ENCODE measurements around the gene SPOCK1. TPM values are rescaled to one million over a fixed set of nuclear protein-coding genes. Genes with fewer than 3 reads are reported as not detected.

SPOCK1 gene
- total RNA-seq, 1 experiment from 2014 or later: 10.9 TPM

DNA sequence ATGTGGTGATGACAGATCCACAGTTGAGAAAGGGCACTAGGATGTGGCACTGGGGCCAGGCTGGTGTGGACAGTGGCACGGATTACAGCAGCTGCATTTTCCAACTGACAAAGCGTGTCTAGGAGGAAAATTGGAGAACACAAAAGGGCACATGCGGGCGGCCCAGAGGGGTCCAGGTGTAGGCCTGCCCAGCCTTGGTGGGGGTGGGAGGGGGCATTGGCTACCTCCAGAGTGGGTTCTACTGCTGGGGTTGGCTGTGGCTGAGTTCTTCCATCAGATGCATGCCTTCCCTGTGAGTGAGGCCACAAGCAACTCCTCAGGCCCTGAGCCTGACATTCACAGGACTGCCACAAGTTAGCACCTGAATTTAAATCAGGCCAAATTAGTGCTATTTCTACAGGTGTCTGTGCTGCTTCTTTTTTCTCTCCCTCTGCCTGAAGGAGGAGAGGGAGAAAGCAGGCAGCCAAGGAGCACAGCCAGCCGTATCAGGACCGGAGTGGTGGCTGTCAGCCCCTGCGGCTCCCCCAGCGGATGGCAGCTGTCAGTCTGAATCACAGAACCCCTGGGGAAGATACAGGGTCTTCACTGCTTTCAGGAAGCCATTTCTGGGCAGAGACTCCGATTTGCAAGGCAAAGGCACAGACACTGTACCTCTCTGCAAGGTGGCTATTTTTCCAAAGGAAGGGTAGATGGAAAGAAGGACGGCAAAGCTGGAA, 464.2 kb downstream of the SPOCK1 start:
- H4K8ac ChIP-seq (replicated peaks; ENCODE audit: insufficient read length, low read depth, low read length): no peak overlapping the region
- WGBS (ENCODE audit: extremely low coverage, insufficient read length, low lambda C conversion rate): no CpG with 5 or more reads among the region's 10 CpGs
- no peak overlapping the region for H3K14ac ChIP-seq (ENCODE audit: insufficient read depth, low read length)
- H3K79me2 ChIP-seq (ENCODE audit: insufficient read depth, low read length): no peaks in the 10 kb centered on the region
- H4K20me1 ChIP-seq (ENCODE audit: control insufficient read depth, insufficient read depth, insufficient read length): no peaks in the 10 kb centered on the region
- no peak overlapping the region for H3K9ac ChIP-seq (ENCODE audit: extremely low read depth, insufficient read length, low read length)
- H3K27me3 ChIP-seq (ENCODE audit: insufficient read depth, low read length): no peaks in the 10 kb centered on the region
- H3K56ac ChIP-seq (ENCODE audit: insufficient read length, low read depth, low read length): no peak overlapping the region
- Mint-ChIP-seq H3K27me3 (ENCODE audit: low read depth) (peaks cover 10% of the 10 kb centered on the region), H3K27ac (no peak overlapping the region), H3K4me1 (peaks cover 49 to 56% of the 10 kb centered on the region in 2 experiments), H3K36me3 (ENCODE audit: insufficient read depth in 1 of 3, low read depth in 3 of 3) (no peaks in the 10 kb centered on the region), H3K9me3 (no peaks in the 10 kb centered on the region), H3K4me3 (no peak overlapping the region)
- no peaks in the 10 kb centered on the region for H3K9me3 ChIP-seq (ENCODE audit: control insufficient read depth, low read depth, low read length)
- no peak overlapping the region for H3K18ac ChIP-seq (ENCODE audit: insufficient read length, low read depth, low read length)
- H3K27ac ChIP-seq (ENCODE audit: insufficient read length, low read depth, low read length): no peak overlapping the region
- H3K4me1 ChIP-seq (ENCODE audit: insufficient read depth, low read length): peaks cover 12% of the 10 kb centered on the region
- no peak overlapping the region for H4K5ac ChIP-seq (ENCODE audit: insufficient read length, low read depth, low read length)
- H2BK20ac ChIP-seq (ENCODE audit: low read depth, low read length, poor library complexity, severe bottlenecking): no peak overlapping the region
- H2BK120ac ChIP-seq (ENCODE audit: low read depth, low read length, poor library complexity, severe bottlenecking): no peak overlapping the region
- no peaks in the 10 kb centered on the region for H3K23me2 ChIP-seq (ENCODE audit: insufficient read length, low read depth, low read length, poor library complexity, severe bottlenecking)
- no peak overlapping the region for H3K23ac ChIP-seq (ENCODE audit: insufficient read length, low read depth, low read length)
- H3K4me2 ChIP-seq (ENCODE audit: insufficient read depth, insufficient read length, low read length): no peak overlapping the region
- no peak overlapping the region for H2AFZ ChIP-seq (ENCODE audit: low read length)
- DNase-seq: no peak
- H3K4ac ChIP-seq (ENCODE audit: low read depth, low read length): no peak overlapping the region
- H4K91ac ChIP-seq (ENCODE audit: insufficient read length, low read depth, low read length): no peak overlapping the region
- H2BK12ac ChIP-seq (ENCODE audit: insufficient read length, low read depth, low read length): no peak overlapping the region
- H3T11ph ChIP-seq (ENCODE audit: low read length): no peak overlapping the region
- H3K79me1 ChIP-seq (ENCODE audit: insufficient read depth, low read depth, low read length, poor library complexity, severe bottlenecking): no peaks in the 10 kb centered on the region
- TF ChIP-seq, protein P1, sequence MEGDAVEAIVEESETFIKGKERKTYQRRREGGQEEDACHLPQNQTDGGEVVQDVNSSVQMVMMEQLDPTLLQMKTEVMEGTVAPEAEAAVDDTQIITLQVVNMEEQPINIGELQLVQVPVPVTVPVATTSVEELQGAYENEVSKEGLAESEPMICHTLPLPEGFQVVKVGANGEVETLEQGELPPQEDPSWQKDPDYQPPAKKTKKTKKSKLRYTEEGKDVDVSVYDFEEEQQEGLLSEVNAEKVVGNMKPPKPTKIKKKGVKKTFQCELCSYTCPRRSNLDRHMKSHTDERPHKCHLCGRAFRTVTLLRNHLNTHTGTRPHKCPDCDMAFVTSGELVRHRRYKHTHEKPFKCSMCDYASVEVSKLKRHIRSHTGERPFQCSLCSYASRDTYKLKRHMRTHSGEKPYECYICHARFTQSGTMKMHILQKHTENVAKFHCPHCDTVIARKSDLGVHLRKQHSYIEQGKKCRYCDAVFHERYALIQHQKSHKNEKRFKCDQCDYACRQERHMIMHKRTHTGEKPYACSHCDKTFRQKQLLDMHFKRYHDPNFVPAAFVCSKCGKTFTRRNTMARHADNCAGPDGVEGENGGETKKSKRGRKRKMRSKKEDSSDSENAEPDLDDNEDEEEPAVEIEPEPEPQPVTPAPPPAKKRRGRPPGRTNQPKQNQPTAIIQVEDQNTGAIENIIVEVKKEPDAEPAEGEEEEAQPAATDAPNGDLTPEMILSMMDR (conservative IDR thresholded peaks at IDR 0.05): no peak
- no peak overlapping the region for H2BK5ac ChIP-seq (ENCODE audit: insufficient read length, low read length)
- H2AK5ac ChIP-seq (ENCODE audit: insufficient read length, low read length): no peak overlapping the region
- H2BK15ac ChIP-seq (ENCODE audit: low read depth, low read length): no peak overlapping the region

All from H9 (cell line).